Mucosa of descending colon (tissue), 3 donors: ENCODE data around the gene NECAB2. TPM values are rescaled to one million over a fixed set of nuclear protein-coding genes. Genes with fewer than 3 reads are reported as not detected.
"Not testable (repeated sequence)": the region's sequence is repeated elsewhere in the genome, so short reads cannot be mapped to it uniquely, and the experiment has no call there.

Experiments
- ATAC-seq: fragments of 200-7000 bp; cut with Tn5 transposase; one replicate; pipeline ENCODE4 v1.9.1; 2020; ENCODE audit warnings: mild to moderate bottlenecking, moderate library complexity
- DNase-seq, 3 donors: peaks; one replicate each; pipeline ENCODE4 v3.0.0-alpha.2; 2020
- H3K36me3 ChIP-seq: fragments of 200-600 bp; one replicate; pipeline ENCODE4 v1.8.0; 2021; ENCODE audit warnings: low read depth, mild to moderate bottlenecking
- H3K4me1 ChIP-seq: fragments of 200-600 bp; one replicate; pipeline ENCODE4 v1.8.0; 2021; ENCODE audit warnings: low read depth, mild to moderate bottlenecking
- H3K4me3 ChIP-seq: fragments of 200-600 bp; one replicate; pipeline ENCODE4 v1.8.0; 2021; ENCODE audit warnings: mild to moderate bottlenecking
- H3K9me3 ChIP-seq: fragments of 200-600 bp; one replicate; pipeline ENCODE4 v1.8.0; 2021; ENCODE audit warnings: mild to moderate bottlenecking
- intact Hi-C, 2 donors: fragments of 100-400 bp; cut with DNase I in 1 of 2; cut with micrococcal nuclease in 1 of 2; formaldehyde crosslinking; loops; one replicate each; pipeline versions ENCODE4 v1.11.0 to v1.11.1; 2022; cut with DNase I, micrococcal nuclease
- total RNA-seq, 3 donors: library from RNA; stranded (reverse); fragmentation: NEBNext Ultra II Directional in 2 of 3; extraction: Animal tissue kit (Norgen Biotek cat#: 25700) in 2 of 3; gene quantifications; one replicate each; pipeline versions ENCODE4 v1.2.1 to v1.2.4, GENCODE V29; 2021 to 2023
- TF ChIP-seq, protein P1 (sequence below): fragments of 200-600 bp; IDR thresholded peaks from one replicate; pipeline ENCODE4 v1.8.0; 2022; ENCODE audit warnings: antibody characterized with exemption, mild to moderate bottlenecking
- donor health status: DM: no; HTN: no; CAD: no; lungs with moderate emphysema.
- donor health status: DM: no; HTN: no; CAD: no.
- donor health status: DM: no; HTN: yes; CAD: no.

The NECAB2 gene
- total RNA-seq, 3 donors from 2014 or later = 0.55 to 2.0 (median 0.96) TPM

DNA sequence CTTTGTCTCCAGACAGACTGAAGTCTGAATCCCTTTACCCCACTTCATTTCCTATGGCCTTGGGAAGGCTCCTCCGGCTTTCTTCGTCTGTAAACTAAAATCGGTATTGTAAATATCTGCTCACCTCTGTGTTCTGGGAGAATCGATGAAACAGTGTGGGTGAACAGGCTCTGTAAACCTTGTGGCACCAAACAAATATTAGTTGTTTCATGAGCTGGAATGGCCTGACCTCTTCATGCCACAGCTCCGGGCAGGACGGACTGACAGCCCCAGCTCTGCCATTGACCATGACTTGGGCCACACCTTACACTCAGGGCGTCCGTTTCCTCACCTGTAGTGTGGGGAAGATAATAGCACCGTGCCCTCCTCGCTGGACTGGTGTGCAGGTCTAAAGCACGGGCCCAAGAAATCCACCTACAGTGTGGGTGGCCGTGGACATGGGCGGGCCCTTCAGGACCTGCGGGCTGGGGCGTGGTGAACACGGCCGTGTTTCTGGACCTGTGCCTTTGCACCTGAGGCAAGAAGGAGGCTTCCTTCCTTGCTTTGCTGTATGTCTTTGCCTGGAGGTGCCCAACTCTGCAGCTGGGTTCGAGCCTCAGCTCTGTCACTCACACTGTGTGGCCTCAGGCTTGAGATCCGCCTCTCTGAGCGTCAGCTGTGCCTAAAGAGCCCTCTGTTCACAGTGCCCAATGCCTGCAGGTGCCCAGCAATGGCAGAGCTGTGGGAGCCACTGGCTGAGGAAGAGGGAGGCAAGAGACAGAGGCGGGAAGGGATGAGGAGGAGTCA lies 21.1 kb upstream of the NECAB2 start:
- Histone ChIP-seq H3K36me3 (no peaks in the 10 kb centered on the region), H3K9me3 (no peaks in the 10 kb centered on the region), H3K4me1 (no peaks in the 10 kb centered on the region), H3K4me3 (no peak overlapping the region)
- TF ChIP-seq, protein P1, sequence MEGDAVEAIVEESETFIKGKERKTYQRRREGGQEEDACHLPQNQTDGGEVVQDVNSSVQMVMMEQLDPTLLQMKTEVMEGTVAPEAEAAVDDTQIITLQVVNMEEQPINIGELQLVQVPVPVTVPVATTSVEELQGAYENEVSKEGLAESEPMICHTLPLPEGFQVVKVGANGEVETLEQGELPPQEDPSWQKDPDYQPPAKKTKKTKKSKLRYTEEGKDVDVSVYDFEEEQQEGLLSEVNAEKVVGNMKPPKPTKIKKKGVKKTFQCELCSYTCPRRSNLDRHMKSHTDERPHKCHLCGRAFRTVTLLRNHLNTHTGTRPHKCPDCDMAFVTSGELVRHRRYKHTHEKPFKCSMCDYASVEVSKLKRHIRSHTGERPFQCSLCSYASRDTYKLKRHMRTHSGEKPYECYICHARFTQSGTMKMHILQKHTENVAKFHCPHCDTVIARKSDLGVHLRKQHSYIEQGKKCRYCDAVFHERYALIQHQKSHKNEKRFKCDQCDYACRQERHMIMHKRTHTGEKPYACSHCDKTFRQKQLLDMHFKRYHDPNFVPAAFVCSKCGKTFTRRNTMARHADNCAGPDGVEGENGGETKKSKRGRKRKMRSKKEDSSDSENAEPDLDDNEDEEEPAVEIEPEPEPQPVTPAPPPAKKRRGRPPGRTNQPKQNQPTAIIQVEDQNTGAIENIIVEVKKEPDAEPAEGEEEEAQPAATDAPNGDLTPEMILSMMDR = no peak
- ATAC-seq (no peak), DNase-seq (no peak)
- intact Hi-C loops = no loop called here

DNA sequence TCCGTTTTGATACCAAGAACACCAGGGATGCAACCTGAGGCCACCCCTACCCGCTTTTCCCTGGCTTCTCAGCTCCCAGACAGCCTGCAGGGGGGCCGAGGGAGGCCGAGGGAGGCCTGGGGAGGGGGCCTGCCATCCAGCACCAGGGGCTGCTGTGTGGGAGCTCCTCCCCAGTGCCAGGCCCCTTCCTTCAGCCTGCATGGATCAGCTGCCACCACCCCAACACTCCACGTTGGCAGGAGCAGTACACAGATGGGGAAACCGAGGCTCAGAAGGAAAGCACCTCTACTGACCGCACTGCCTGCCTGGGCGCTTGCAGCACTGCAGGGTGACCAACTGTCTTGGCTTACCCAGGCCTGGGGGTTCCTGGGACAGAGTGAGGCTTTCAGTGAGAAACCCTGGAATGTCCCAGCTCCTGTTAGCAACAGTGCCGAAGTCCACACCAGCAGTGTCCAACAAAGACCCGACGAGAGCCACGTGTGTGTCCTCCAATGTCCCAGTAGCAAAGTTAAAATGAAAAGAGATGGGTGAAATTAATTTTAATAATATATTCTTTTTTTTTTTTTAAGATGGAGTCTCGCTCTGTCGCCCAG lies 20.3 kb upstream of the NECAB2 start:
- no peak for ATAC-seq
- intact Hi-C loops = no loop called here
- Histone ChIP-seq H3K4me3 (no peak overlapping the region), H3K4me1 (peaks cover 6% of the 10 kb centered on the region), H3K36me3 (no peaks in the 10 kb centered on the region), H3K9me3 (no peaks in the 10 kb centered on the region)
- TF ChIP-seq, protein P1 = no peak
- DNase-seq = no peak

DNA sequence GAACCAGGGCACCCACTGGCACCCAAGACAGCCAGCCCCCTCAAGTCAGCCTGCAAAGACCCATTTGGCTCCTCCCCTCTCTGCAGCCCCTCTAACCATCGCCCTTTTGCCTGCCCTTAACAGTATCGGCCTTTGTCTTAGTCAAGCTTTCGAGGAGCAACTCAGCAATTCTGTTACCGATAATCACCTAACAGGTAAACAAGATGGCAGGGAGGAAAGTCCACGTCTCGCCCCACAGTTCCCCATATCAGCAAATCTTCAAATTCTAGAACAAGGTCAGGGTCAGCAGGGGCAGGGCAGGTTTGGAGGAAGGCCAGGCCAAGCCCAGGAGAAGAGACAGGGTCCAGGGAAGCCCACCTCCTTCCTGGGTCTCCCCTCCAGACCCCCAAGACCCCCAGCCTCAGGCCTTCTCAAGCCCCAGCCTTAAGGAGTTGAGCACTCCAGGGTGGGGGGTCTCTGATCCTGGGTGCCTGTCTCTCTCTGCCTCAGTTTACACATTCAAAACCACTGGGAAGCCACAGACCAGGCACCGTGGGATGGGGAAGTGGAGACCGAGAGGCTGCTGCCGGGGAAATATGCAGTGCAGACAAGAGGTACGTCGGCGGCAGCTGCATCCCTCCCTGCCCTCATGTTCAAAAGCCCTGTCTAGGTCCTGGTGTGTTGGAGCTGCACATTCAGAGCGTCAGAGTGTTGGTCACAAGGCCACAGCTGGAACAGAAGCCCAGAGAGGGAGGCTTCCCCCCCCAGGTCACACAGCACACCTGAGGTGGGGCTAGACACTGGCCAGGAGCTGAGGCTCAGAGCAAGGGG lies 18.9 kb upstream of the NECAB2 start:
- Histone ChIP-seq H3K4me3 (no peak overlapping the region), H3K9me3 (no peaks in the 10 kb centered on the region), H3K4me1 (peaks cover 17% of the 10 kb centered on the region), H3K36me3 (no peaks in the 10 kb centered on the region)
- no peak for ATAC-seq
- DNase-seq = no peak
- intact Hi-C loops = no loop called here
- TF ChIP-seq, protein P1 = no peak

DNA sequence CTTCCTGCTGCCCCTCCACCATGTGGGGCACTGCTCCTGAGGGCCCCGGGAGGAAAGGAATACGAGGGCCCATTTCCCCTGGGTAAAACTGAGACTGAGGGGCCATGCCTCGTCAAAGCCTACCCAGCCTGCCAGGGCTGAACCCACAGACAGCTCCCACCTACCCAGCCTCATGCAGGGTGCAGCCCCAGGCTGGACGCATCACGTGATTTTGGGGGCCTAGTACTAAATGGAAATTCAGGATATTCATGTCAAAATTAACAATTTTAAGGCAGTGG lies 18.4 kb upstream of the NECAB2 start:
- TF ChIP-seq, protein P1 = no peak
- no peak overlapping the region for H3K4me3 ChIP-seq
- ATAC-seq = no peak
- intact Hi-C loops = no loop called here
- no peak for DNase-seq
- no peaks in the 10 kb centered on the region for H3K36me3 ChIP-seq
- H3K4me1 ChIP-seq = peaks cover 17% of the 10 kb centered on the region
- no peaks in the 10 kb centered on the region for H3K9me3 ChIP-seq

DNA sequence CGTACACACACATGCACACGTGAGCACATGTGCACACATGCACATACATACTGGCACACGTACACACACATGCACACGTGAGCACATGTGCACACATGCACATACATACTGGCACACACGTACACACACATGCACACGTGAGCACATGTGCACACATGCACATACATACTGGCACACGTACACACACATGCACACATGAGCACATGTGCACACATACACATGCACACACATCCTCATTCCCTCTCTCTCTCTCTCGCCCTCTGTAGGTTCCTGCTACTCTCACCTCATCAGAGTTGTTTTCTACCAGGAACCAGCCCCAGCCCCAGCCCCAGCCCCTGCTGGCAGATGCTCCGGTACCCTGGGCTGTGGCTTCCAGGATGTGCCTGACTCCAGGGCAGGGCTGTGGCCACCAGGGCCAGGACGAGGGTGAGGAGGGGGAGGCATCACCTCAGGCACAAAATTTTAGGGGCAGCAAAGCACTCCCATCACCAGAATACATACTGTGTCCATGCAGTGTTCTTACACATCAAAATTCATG lies 17.1 kb upstream of the NECAB2 start:
- DNase-seq, intact Hi-C loops, ATAC-seq: not testable (repeated sequence)

DNA sequence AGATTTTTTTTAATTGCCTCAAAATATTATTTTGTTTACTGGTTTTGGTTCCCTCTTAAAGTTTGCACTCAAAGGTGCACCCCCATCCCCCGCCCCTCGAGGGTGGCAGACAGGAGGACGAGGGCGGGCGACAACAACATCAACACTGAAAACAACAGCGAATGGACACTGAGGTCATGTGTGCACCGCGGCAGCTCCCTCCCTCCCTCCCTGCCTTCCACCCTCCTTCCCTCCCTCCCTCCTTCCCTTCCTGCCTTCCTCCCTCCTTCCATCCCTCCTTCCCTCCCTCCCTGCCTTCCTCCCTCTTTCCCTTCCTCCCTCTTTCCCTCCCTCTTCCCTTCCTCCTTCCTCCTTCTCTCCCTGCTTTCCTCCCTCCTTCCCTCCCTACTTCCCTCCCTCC lies 16.5 kb upstream of the NECAB2 start:
- H3K9me3 ChIP-seq = no peaks in the 10 kb centered on the region
- ATAC-seq (no peak), DNase-seq (no peak)
- no peak overlapping the region for H3K4me3 ChIP-seq
- intact Hi-C loops = no loop called here
- peaks cover 17% of the 10 kb centered on the region for H3K4me1 ChIP-seq
- H3K36me3 ChIP-seq = no peaks in the 10 kb centered on the region
- TF ChIP-seq, protein P1 = no peak

More for the DNA sequence above, 17.1 kb upstream of the NECAB2 start:
- H3K9me3 ChIP-seq, H3K36me3 ChIP-seq, H3K4me3 ChIP-seq: not testable (repeated sequence)
- H3K4me1 ChIP-seq = peaks cover 17% of the 10 kb centered on the region
